ENCODE measurements around the gene FOXL2. TPM values are rescaled to one million over a fixed set of nuclear protein-coding genes. Genes with fewer than 3 reads are reported as not detected.
A peak's percentile ranks its signal among the peaks of the same experiment; 100 is the strongest.
"Not testable (repeated sequence)": the region's sequence is repeated elsewhere in the genome, so short reads cannot be mapped to it uniquely, and the experiment has no call there.

The FOXL2 gene
- total and polyA plus RNA-seq, 9 donors = 0.05 to 0.09 (median 0.05) TPM; not detected in 6

DNA sequence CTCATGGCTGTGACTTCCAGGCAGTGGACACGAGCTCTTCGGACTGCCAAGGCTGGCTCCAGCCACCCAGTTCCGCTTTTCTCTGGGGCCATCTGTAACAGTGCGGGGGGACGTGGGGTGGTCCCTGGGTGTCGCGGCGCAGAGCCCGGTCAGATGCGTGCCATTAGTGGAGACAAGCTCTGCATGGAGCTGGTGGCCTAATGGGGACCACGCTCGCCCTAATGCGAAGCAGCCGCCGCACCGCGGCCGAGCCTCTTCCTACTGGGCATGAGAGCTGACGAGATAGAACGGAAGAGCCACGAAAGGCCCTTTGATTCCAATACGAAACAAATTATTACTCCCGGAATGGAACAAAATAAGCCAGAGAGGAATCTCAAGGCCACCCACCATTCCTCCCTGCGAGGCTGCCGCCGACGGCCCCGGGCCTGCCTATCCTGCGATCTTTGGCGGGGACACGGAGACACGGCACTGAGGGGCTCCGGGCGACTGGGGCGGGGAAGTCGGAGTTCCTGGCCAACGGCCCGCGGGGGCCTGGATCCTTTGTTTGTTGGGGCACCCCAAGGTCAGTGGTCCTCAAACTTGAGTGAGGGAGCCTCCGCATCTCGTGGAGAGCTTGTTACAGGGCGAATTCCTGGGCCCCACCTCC, 18.1 kb downstream of the FOXL2 start:
- H3K4me1 ChIP-seq (ENCODE audit: control insufficient read depth, insufficient read depth, low read length) = no peaks in the 10 kb centered on the region
- H3K27me3 ChIP-seq (ENCODE audit: control insufficient read depth, insufficient read depth, low read length) = peaks cover 11% of the 10 kb centered on the region
- WGBS (ENCODE audit: insufficient coverage) = 91% methylated on average over 42 of the region's 42 CpGs
- H3K4me3 ChIP-seq (ENCODE audit: low read length) = no peak overlapping the region
- no peaks in the 10 kb centered on the region for H3K9me3 ChIP-seq (replicated peaks; ENCODE audit: control insufficient read depth, low read depth, low read length)
- no peak for DNase-seq
- no peaks in the 10 kb centered on the region for H3K36me3 ChIP-seq (ENCODE audit: control insufficient read depth, insufficient read depth, low read length)
- no peak overlapping the region for H3K27ac ChIP-seq (ENCODE audit: low read length)

DNA sequence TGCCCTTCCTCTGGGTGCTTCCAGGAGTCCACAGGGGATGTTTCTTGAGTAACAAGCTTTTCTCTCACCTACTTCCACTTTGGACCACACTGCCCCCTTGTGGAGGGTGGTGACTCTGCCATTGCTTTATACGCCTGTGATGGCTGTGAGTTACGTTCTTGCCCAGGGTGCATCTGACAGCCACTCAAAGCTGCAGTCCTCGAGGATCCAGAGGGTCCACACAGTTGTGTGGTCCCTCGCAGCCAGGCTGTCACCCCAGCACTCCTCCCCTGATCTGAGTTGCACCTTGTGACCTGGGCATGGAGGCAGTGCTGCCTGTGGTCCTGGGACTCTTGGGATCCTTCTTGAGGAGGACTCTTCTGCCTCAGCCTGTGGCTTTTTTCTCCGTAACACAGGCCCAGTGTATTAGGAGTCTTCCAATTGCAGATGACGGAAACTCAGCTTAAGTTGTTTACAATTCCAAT, 23.4 kb downstream of the FOXL2 start:
- Histone ChIP-seq H3K9me3 (replicated peaks; ENCODE audit: control insufficient read depth, low read depth, low read length) (no peaks in the 10 kb centered on the region), H3K27ac (ENCODE audit: low read length) (no peak overlapping the region), H3K36me3 (ENCODE audit: control insufficient read depth, insufficient read depth, low read length) (no peaks in the 10 kb centered on the region), H3K4me1 (ENCODE audit: control insufficient read depth, insufficient read depth, low read length) (no peaks in the 10 kb centered on the region), H3K4me3 (ENCODE audit: low read length) (no peak overlapping the region), H3K27me3 (ENCODE audit: control insufficient read depth, insufficient read depth, low read length) (peaks cover 3% of the 10 kb centered on the region)
- DNase-seq = peak; percentile 72
- WGBS (ENCODE audit: insufficient coverage) = 2% methylated on average over 4 of the region's 6 CpGs

DNA sequence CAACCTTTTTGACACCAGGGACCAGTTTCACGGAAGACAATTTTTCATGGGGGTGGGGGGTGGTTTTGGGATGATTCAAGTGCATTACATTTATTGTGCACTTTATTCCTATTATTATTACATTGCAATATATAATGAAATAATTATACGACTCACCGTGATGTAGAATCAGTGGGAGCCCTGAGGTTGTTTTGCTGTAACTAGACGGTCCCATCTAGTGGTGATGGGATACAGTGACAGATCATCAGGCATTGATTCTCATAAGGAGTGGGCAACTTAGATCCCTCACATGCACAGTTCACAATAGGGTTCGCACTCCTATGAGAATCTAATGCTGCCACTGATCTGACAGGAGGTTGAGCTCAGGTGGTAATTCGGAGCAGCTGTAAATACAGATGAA, 24.5 kb downstream of the FOXL2 start:
- H3K27ac ChIP-seq (ENCODE audit: low read length); H3K4me1 ChIP-seq (ENCODE audit: control insufficient read depth, insufficient read depth, low read length); H3K27me3 ChIP-seq (ENCODE audit: control insufficient read depth, insufficient read depth, low read length); H3K4me3 ChIP-seq (ENCODE audit: low read length); DNase-seq; H3K36me3 ChIP-seq (ENCODE audit: control insufficient read depth, insufficient read depth, low read length); H3K9me3 ChIP-seq (replicated peaks; ENCODE audit: control insufficient read depth, low read depth, low read length): not testable (repeated sequence)
- no CpG with 5 or more reads among the region's 6 CpGs for WGBS (ENCODE audit: insufficient coverage)

DNA sequence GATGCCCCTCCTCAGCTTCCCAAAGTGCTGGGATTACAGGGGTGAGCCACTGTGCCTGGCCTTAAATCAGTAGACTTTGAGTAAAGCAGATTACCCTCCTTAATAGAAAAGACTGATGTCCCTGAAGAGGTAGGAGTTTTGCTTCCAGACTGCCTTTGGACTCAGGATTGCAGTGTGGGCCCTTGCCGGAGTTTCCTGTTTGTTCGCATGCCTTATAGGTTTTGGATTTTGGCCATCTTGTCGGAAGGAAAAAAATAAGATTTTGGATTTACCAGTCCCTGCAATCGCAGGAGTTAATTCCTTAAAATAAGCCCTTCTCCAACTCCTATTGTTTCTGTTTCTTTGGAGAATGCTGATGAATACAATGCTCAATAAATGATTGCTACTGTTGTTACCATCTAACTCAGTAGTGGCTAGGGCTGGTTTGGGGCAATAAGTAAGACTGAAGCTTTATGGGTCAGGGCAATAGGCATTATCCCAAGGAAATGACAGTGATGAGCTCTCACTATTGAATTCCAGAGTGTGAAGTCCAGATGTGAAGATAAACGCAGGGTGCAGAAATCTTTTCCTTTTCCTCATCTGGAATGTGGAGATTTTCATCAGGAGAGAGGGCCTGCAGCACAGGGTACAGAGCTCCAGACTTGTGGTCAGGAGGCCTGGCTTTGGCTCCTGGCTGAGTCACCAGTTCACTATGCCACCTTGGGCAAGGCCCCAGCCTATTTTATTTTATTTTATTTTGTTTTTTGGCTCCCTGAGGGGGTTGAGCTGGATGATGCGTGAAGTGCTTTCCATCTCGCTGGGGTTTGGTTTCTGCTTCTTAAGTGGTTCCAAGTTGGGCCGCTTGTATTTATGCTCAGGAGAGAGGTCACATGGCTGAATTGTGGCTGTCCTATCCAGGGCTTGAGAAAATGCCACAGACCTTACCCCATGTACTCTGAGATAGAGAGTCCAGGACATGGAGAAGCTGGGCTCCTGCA, 25.3 kb downstream of the FOXL2 start:
- Histone ChIP-seq H3K27me3 (ENCODE audit: control insufficient read depth, insufficient read depth, low read length) (peaks cover 3% of the 10 kb centered on the region), H3K9me3 (replicated peaks; ENCODE audit: control insufficient read depth, low read depth, low read length) (no peaks in the 10 kb centered on the region), H3K27ac (ENCODE audit: low read length) (no peak overlapping the region), H3K4me1 (ENCODE audit: control insufficient read depth, insufficient read depth, low read length) (no peaks in the 10 kb centered on the region), H3K36me3 (ENCODE audit: control insufficient read depth, insufficient read depth, low read length) (no peaks in the 10 kb centered on the region), H3K4me3 (ENCODE audit: low read length) (no peak overlapping the region)
- no peak for DNase-seq
- 40% methylated on average over 2 of the region's 8 CpGs for WGBS (ENCODE audit: insufficient coverage)

DNA sequence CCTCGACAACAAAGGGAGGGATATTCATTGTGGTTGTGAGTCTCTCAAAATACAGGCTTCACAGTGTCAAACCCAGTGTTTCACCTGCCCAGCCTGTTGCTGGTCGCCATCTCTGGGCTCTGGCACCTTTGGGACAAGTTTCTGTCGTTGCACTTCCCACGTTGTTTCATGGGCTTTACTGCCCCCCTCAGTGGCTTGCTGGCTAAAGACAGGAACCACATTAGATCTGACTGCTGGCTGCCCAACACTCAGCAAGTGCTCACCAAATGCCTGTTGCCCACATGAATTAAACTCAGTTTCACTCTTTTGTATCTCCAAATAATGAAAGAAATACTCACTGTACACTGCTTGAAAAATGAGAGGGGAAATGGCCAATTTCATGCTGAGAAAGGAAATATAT, 27.6 kb downstream of the FOXL2 start:
- Histone ChIP-seq H3K27me3 (ENCODE audit: control insufficient read depth, insufficient read depth, low read length) (peaks cover 3% of the 10 kb centered on the region), H3K4me1 (ENCODE audit: control insufficient read depth, insufficient read depth, low read length) (peaks cover 8% of the 10 kb centered on the region), H3K36me3 (ENCODE audit: control insufficient read depth, insufficient read depth, low read length) (no peaks in the 10 kb centered on the region), H3K27ac (ENCODE audit: low read length) (no peak overlapping the region), H3K4me3 (ENCODE audit: low read length) (no peak overlapping the region), H3K9me3 (replicated peaks; ENCODE audit: control insufficient read depth, low read depth, low read length) (no peaks in the 10 kb centered on the region)
- 48% methylated on average over 3 of the region's 4 CpGs for WGBS (ENCODE audit: insufficient coverage)
- DNase-seq = no peak

DNA sequence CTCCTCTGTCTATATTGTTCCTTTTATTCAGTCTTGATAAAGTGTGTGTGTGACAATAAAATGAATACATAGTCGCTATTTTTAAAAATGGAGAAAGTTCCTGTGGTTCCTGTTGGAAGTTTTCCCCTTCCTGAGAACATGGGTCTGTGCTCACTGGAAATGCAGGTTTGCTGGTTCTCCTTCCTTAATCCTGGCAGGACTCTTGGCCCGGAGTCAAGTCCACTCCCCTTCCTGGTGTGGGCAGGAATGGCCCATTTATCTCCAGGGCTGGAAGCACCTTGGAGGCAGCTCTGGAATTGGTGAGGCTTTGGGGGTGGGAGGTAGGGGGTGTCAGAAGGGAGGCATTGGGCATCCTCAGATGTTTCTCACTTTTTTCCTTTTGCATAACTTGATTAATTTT, 30.1 kb downstream of the FOXL2 start:
- Histone ChIP-seq H3K4me3 (ENCODE audit: low read length) (no peak overlapping the region), H3K27ac (ENCODE audit: low read length) (no peak overlapping the region), H3K36me3 (ENCODE audit: control insufficient read depth, insufficient read depth, low read length) (no peaks in the 10 kb centered on the region), H3K9me3 (replicated peaks; ENCODE audit: control insufficient read depth, low read depth, low read length) (no peaks in the 10 kb centered on the region), H3K4me1 (ENCODE audit: control insufficient read depth, insufficient read depth, low read length) (peaks cover 8% of the 10 kb centered on the region), H3K27me3 (ENCODE audit: control insufficient read depth, insufficient read depth, low read length) (no peaks in the 10 kb centered on the region)
- 83% methylated on average over 1 of the region's 2 CpGs for WGBS (ENCODE audit: insufficient coverage)
- DNase-seq = no peak

DNA sequence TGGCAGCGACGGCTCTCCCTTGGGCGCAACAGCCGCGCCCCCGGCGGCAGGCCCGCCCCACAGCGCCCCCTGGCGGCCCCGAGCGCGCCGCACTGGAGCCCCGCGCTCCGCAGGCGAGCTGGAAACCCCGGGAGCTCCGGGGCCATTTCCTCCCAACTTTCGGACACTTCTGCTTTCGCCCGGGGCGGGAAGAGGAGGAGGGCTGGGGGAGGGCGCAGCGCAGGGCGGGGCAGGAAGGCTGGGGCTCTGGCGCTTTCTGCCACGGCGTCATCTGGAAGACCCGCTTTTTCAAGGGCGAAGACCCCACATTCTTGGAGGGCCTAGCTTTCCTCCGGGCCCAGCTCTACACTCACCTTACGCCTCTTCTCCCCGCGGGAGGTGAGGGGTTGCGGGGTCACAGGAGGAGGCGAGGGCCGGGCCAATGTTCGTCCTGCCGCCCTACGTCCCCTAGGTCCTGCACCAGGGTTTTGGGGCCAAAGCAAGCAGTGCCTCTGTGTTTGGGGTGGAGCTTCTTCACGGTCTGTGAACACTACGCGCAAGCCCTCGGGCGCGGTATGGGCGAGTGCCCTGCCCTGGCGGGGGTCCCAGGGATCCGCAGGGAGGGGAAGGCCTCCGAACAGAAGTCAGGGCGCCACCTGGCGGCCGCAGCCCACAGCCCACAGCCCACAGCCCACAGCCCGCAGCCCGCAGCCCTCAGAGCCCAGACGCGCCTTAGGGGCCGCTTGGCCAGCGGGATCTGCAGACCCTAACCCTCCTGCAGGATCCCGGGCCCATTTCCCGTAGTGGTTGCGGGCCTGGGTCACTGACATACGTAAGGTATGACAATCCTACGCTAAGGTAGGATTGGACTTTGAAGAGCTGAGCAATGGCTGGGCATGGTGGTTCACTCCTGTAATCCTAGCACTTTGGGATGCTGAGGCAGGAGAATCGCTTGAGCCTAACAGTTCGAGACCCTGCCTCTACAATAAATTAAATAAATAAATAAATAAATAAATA, 31.1 kb downstream of the FOXL2 start:
- Histone ChIP-seq H3K9me3 (replicated peaks; ENCODE audit: control insufficient read depth, low read depth, low read length) (no peaks in the 10 kb centered on the region), H3K27ac (ENCODE audit: low read length) (peak overlapping the region; percentile 97), H3K36me3 (ENCODE audit: control insufficient read depth, insufficient read depth, low read length) (no peaks in the 10 kb centered on the region), H3K4me3 (ENCODE audit: low read length) (peak overlapping the region; percentile 94), H3K27me3 (ENCODE audit: control insufficient read depth, insufficient read depth, low read length) (no peaks in the 10 kb centered on the region), H3K4me1 (ENCODE audit: control insufficient read depth, insufficient read depth, low read length) (peaks cover 8% of the 10 kb centered on the region)
- DNase-seq = peak; percentile 97
- WGBS (ENCODE audit: insufficient coverage) = 0% methylated on average over 37 of the region's 68 CpGs

DNA sequence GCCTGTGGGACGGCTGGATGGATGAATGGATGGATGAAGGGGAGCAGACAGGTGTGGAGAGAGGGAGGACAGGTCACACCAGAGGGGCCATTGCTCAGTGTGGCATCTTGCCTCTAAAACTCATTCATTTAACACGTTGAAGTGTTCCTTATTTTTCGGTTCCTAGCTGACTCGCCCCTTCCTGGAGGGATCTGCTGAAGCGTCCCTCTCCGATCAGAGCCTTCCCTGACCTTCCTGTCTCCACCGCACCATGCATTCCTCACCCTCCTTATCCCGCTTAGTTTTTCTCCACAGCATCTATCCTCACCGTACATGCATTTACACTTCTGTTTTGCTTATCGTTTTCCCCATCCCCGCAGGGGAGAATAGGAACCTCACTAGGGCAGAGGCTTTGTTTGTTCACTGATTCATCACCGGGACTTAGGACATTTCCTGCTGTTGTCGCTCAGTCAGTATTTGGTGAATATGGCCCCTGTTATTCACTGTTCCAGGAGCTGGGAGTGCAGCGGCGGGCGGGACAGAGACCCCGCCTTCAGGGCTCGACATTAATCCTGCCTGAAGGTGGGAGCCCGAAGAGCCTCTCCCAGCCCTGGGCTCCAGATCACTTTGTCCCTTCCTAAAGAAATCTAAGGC, 32.0 kb downstream of the FOXL2 start:
- DNase-seq = no peak
- Histone ChIP-seq H3K27ac (ENCODE audit: low read length) (peak overlapping the region; percentile 87), H3K4me3 (ENCODE audit: low read length) (peak overlapping the region; percentile 94), H3K36me3 (ENCODE audit: control insufficient read depth, insufficient read depth, low read length) (no peaks in the 10 kb centered on the region), H3K27me3 (ENCODE audit: control insufficient read depth, insufficient read depth, low read length) (no peaks in the 10 kb centered on the region), H3K9me3 (replicated peaks; ENCODE audit: control insufficient read depth, low read depth, low read length) (no peaks in the 10 kb centered on the region), H3K4me1 (ENCODE audit: control insufficient read depth, insufficient read depth, low read length) (peaks cover 8% of the 10 kb centered on the region)
- WGBS (ENCODE audit: insufficient coverage) = 14% methylated on average over 17 of the region's 19 CpGs

DNA sequence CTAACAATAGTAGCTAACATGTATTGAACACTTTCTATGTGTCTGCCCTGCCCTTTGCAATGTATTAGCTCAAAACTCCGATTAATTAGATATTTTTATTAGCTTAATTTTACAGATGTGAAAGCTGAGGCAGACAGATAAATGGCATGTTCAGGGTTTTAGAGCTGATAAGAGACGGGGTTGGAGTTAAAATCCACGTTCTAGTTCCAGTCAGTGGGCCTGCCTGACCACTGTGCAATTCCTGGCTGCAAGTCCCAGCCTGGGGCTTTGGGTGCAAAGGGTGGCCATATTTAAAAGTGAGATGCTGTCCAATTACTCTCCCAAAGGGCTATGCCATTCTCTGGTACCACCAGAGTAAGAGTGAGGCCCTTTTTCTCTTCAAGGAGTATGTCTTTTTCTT, 33.2 kb downstream of the FOXL2 start:
- no peak for DNase-seq
- H3K4me3 ChIP-seq (ENCODE audit: low read length) = no peak overlapping the region
- no peaks in the 10 kb centered on the region for H3K36me3 ChIP-seq (ENCODE audit: control insufficient read depth, insufficient read depth, low read length)
- no peaks in the 10 kb centered on the region for H3K27me3 ChIP-seq (ENCODE audit: control insufficient read depth, insufficient read depth, low read length)
- no peak overlapping the region for H3K27ac ChIP-seq (ENCODE audit: low read length)
- no peaks in the 10 kb centered on the region for H3K9me3 ChIP-seq (replicated peaks; ENCODE audit: control insufficient read depth, low read depth, low read length)
- peaks cover 8% of the 10 kb centered on the region for H3K4me1 ChIP-seq (ENCODE audit: control insufficient read depth, insufficient read depth, low read length)
- WGBS (ENCODE audit: insufficient coverage) = 90% methylated on average over 2 of the region's 3 CpGs

Data from muscle of leg (tissue), 11 donors.